Measurements from ENCODE around the gene PHACTR3. TPM values are rescaled to one million over a fixed set of nuclear protein-coding genes. Genes with fewer than 3 reads are reported as not detected.

The PHACTR3 gene
- total and polyA plus RNA-seq, 2 donors (not counting 1 experiment from before 2014, with no cell fraction given) = not detected

- H3K4me3 ChIP-seq (replicated peaks in 1 of 4; ENCODE audit: control extremely low read depth in 1 of 4, insufficient read depth in 1 of 4, low read depth in 3 of 4, low read length in 4 of 4) = no peak overlapping the region
- no peaks in the 10 kb centered on the region for H3K27me3 ChIP-seq (ENCODE audit: control insufficient read depth, insufficient read depth, low read length)
- H3K4me2 ChIP-seq (ENCODE audit: extremely low read depth, insufficient read depth, low read length) = no peak overlapping the region
- no peak overlapping the region for H3K9ac ChIP-seq (ENCODE audit: insufficient read depth, low read length)
- no peak overlapping the region for H3K27ac ChIP-seq (ENCODE audit: insufficient read depth, low read length)
- H3K36me3 ChIP-seq (ENCODE audit: control insufficient read depth, insufficient read depth, low read length) = no peaks in the 10 kb centered on the region
- no peaks in the 10 kb centered on the region for H3K9me3 ChIP-seq (ENCODE audit: control insufficient read depth, insufficient read depth, low read depth, low read length)
- TF ChIP-seq CTCF (conservative IDR thresholded peaks at IDR 0.05 in 1 of 2, IDR thresholded peaks at IDR 0.05 in 1 of 2; ENCODE audit: low read depth in 1 of 2, low read length in 2 of 2) = no peak
- no peak for TF ChIP-seq EZH2 (IDR thresholded peaks at IDR 0.05; ENCODE audit: low read length, missing control alignments)
- no peak overlapping the region for H2AFZ ChIP-seq (ENCODE audit: low read length)
- no peak for DNase-seq (ENCODE audit: low read depth in 2 of 2)
- H4K20me1 ChIP-seq (ENCODE audit: control insufficient read depth, extremely low read depth, insufficient read depth, low read length) = no peaks in the 10 kb centered on the region
- H3K4me1 ChIP-seq (ENCODE audit: control insufficient read depth, extremely low read depth, insufficient read depth, low read length) = no peaks in the 10 kb centered on the region
- H3K79me2 ChIP-seq (ENCODE audit: control insufficient read depth, insufficient read depth, low read length) = no peaks in the 10 kb centered on the region
These were observed 36.5 kb upstream of the PHACTR3 start for GRCh38 chr20:59567585-59568508.

GRCh38 chr20:59568509-59569024 is 35.8 kb upstream of the PHACTR3 start:
- Histone ChIP-seq H3K79me2 (ENCODE audit: control insufficient read depth, insufficient read depth, low read length) (no peaks in the 10 kb centered on the region), H3K27me3 (ENCODE audit: control insufficient read depth, insufficient read depth, low read length) (no peaks in the 10 kb centered on the region), H3K27ac (ENCODE audit: insufficient read depth, low read length) (no peak overlapping the region), H3K4me3 (replicated peaks in 1 of 4; ENCODE audit: control extremely low read depth in 1 of 4, insufficient read depth in 1 of 4, low read depth in 3 of 4, low read length in 4 of 4) (no peak overlapping the region), H3K4me2 (ENCODE audit: extremely low read depth, insufficient read depth, low read length) (no peak overlapping the region), H4K20me1 (ENCODE audit: control insufficient read depth, extremely low read depth, insufficient read depth, low read length) (no peaks in the 10 kb centered on the region), H3K9ac (ENCODE audit: insufficient read depth, low read length) (no peak overlapping the region), H3K4me1 (ENCODE audit: control insufficient read depth, extremely low read depth, insufficient read depth, low read length) (no peaks in the 10 kb centered on the region), H3K36me3 (ENCODE audit: control insufficient read depth, insufficient read depth, low read length) (no peaks in the 10 kb centered on the region), H2AFZ (ENCODE audit: low read length) (no peak overlapping the region), H3K9me3 (ENCODE audit: control insufficient read depth, insufficient read depth, low read depth, low read length) (no peaks in the 10 kb centered on the region)
- DNase-seq (ENCODE audit: low read depth in 2 of 2) = no peak
- TF ChIP-seq CTCF (conservative IDR thresholded peaks at IDR 0.05 in 1 of 2, IDR thresholded peaks at IDR 0.05 in 1 of 2; ENCODE audit: low read depth in 1 of 2, low read length in 2 of 2) (no peak), EZH2 (IDR thresholded peaks at IDR 0.05; ENCODE audit: low read length, missing control alignments) (no peak)

- Histone ChIP-seq H4K20me1 (ENCODE audit: control insufficient read depth, extremely low read depth, insufficient read depth, low read length) (no peaks in the 10 kb centered on the region), H3K9me3 (ENCODE audit: control insufficient read depth, insufficient read depth, low read depth, low read length) (no peaks in the 10 kb centered on the region), H3K27me3 (ENCODE audit: control insufficient read depth, insufficient read depth, low read length) (no peaks in the 10 kb centered on the region), H3K9ac (ENCODE audit: insufficient read depth, low read length) (no peak overlapping the region), H3K79me2 (ENCODE audit: control insufficient read depth, insufficient read depth, low read length) (no peaks in the 10 kb centered on the region), H2AFZ (ENCODE audit: low read length) (no peak overlapping the region), H3K4me1 (ENCODE audit: control insufficient read depth, extremely low read depth, insufficient read depth, low read length) (no peaks in the 10 kb centered on the region), H3K4me3 (replicated peaks in 1 of 4; ENCODE audit: control extremely low read depth in 1 of 4, insufficient read depth in 1 of 4, low read depth in 3 of 4, low read length in 4 of 4) (no peak overlapping the region), H3K4me2 (ENCODE audit: extremely low read depth, insufficient read depth, low read length) (no peak overlapping the region), H3K36me3 (ENCODE audit: control insufficient read depth, insufficient read depth, low read length) (no peaks in the 10 kb centered on the region), H3K27ac (ENCODE audit: insufficient read depth, low read length) (no peak overlapping the region)
- no peak for TF ChIP-seq EZH2 (IDR thresholded peaks at IDR 0.05; ENCODE audit: low read length, missing control alignments)
- TF ChIP-seq CTCF (conservative IDR thresholded peaks at IDR 0.05 in 1 of 2, IDR thresholded peaks at IDR 0.05 in 1 of 2; ENCODE audit: low read depth in 1 of 2, low read length in 2 of 2) = no peak
- DNase-seq (ENCODE audit: low read depth in 2 of 2) = no peak
These were observed 35.0 kb upstream of the PHACTR3 start for GRCh38 chr20:59569305-59569704.
